Activated T-cell treated with anti-CD3 and anti-CD28 coated beads, Interleukin-2, amount 50 U/mL, for 24 hours (primary cell): ENCODE data around the gene PLPPR2.
A peak's percentile ranks its signal among the peaks of the same experiment; 100 is the strongest.
"Not testable (repeated sequence)": the region's sequence is repeated elsewhere in the genome, so short reads cannot be mapped to it uniquely, and the experiment has no call there.

Experiments used
- DNase-seq: peaks from one replicate; pipeline ENCODE4 v3.0.0-alpha.2; 2020
- H3K27ac Mint-ChIP-seq: 2 replicates; pipeline ENCODE4 v1.8.0; 2020; ENCODE audit warnings: mild to moderate bottlenecking, mixed read lengths
- H3K27me3 Mint-ChIP-seq: 2 replicates; pipeline ENCODE4 v1.8.0; 2020; ENCODE audit warnings: mixed read lengths
- H3K36me3 Mint-ChIP-seq: 2 replicates; pipeline ENCODE4 v1.8.0; 2020; ENCODE audit warnings: low read depth, mixed read lengths
- H3K4me1 Mint-ChIP-seq: 2 replicates; pipeline ENCODE4 v1.8.0; 2020; ENCODE audit warnings: low read depth, mixed read lengths
- H3K4me3 Mint-ChIP-seq: 2 replicates; pipeline ENCODE4 v1.8.0; 2020; ENCODE audit warnings: mild to moderate bottlenecking, moderate library complexity, mixed read lengths
- H3K9me3 Mint-ChIP-seq: 2 replicates; pipeline ENCODE4 v1.8.0; 2020; ENCODE audit warnings: mixed read lengths

The PLPPR2 gene

DNA sequence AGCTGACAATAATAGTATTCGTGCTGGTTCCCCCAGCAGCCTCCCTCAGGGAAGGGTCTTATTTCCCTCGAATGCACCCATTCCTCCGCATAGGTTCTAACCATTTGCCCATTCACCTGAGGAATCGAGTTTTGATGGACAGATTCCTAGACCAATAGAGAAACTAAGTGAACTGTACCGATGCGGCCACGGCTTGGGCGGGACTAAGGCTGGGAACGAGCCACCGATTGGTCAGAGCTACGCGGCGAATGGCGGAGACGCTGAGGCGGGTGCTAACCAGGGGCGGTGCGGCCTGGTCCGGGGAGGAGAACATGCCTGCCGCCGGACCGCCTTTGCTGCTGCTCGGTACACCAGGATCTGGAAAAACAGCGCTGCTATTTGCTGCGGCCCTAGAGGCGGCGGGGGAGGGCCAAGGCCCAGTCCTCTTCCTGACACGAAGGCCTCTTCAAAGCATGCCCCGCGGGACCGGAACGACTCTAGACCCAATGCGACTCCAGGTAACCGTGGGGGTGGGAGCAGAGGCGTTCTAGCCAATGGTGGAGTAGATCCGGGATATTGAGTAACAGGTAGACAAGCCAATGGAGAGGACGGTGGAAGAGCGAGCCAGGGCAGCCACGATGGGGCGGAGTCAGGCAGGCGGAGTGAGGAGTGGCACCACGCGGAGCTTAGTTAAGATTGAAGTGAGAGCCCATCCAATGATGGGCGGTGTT, 19.4 kb downstream of the PLPPR2 start, which contains the start of gene SWSAP1:
Gene SWSAP1, plus strand, starts transcription at position 234 of the 710 bp plus-strand sequence. Its CDS starts 15 bp downstream, at position 249.
- Mint-ChIP-seq H3K27me3 (no peaks in the 10 kb centered on the region), H3K36me3 (peaks cover 24% of the 10 kb centered on the region), H3K9me3 (no peaks in the 10 kb centered on the region), H3K4me3 (no peak within 1 kb of the TSS), H3K27ac (no peak within 1 kb of the TSS), H3K4me1 (peaks cover 26% of the 10 kb centered on the region)
- peak; percentile 98 for DNase-seq

DNA sequence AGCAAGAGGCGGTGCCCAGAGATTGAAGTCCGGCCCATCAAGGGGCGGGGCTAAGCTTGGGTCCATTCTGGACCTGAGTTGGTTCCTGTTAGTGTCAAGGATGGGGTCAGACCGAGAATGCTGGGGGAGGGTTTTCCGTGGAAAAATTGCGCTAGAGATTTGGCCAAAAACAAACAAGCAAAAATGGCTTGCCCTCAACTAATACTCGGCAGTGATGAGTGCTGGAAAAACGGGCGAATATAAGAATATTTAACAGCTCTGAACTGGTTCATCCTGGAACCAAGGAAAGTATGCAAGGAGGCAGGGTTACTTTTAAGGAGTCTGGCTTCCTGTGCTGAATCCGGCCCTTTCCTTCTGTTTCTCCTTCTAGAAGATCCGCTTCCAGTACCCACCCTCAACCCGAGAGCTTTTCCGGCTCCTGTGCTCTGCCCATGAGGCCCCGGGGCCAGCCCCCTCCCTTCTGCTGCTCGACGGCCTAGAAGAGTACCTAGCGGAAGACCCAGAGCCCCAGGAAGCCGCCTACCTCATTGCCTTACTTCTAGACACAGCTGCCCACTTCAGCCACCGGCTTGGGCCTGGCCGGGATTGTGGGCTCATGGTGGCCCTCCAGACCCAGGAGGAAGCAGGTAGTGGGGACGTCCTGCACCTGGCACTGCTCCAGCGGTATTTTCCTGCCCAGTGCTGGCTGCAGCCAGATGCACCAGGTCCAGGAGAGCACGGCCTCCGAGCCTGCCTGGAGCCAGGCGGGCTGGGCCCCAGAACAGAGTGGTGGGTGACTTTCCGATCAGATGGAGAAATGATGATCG, 20.1 kb downstream of the PLPPR2 start:
- no peaks in the 10 kb centered on the region for H3K9me3 Mint-ChIP-seq
- DNase-seq, result peak; percentile 74
- H3K27me3 Mint-ChIP-seq, result no peaks in the 10 kb centered on the region

DNA sequence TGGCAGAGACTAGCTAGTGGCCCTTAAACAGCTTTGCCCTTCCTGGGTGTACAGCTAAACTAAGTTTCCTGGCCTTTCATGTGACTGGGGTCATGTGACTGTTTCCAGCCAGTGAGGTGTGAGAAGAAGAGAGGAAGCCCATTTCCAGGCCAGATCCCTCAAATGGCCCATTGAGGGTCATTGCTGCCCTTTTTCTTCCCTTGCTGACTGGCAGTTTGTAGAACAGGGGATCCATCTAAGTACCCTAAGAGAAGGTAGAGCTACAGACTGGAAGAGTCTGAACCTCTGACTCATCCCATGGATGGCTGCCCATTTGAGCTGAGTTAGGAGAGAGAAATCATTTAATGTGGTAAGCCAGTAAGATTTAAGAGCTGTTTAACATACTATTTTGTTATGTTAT, 22.0 kb downstream of the PLPPR2 start:
- H3K36me3 Mint-ChIP-seq, result peaks cover 24% of the 10 kb centered on the region
- no peak for DNase-seq
- peaks cover 5% of the 10 kb centered on the region for H3K27me3 Mint-ChIP-seq
- peaks cover 45% of the 10 kb centered on the region for H3K4me1 Mint-ChIP-seq
- H3K9me3 Mint-ChIP-seq, result no peaks in the 10 kb centered on the region
- H3K4me3 Mint-ChIP-seq, result no peak overlapping the region
- peak overlapping the region; percentile 88 for H3K27ac Mint-ChIP-seq

More for the DNA sequence above, 20.1 kb downstream of the PLPPR2 start:
- peaks cover 32% of the 10 kb centered on the region for H3K4me1 Mint-ChIP-seq
- no peak overlapping the region for H3K4me3 Mint-ChIP-seq
- H3K36me3 Mint-ChIP-seq, result peaks cover 23% of the 10 kb centered on the region
- no peak overlapping the region for H3K27ac Mint-ChIP-seq

DNA sequence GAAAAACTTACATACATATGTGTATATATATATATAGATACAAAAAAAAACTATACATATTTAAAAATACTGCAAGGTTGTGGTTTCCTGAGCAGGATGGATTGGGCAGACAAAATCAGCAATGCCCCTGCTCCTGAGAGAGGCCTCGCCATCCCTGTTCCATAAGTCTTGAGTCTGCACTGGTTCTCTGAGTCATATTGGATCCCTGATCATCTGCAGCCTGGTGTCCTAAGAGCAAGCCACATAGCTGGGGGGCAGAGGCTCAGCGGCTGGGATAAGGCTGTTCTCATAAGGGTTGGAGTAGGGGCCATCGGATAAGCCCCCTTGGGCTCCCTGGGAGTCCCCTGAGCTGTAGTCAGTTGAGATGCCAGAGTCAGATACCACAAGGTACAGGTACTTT, 22.5 kb downstream of the PLPPR2 start:
- Mint-ChIP-seq H3K36me3 (peaks cover 24% of the 10 kb centered on the region), H3K9me3 (no peaks in the 10 kb centered on the region), H3K4me3 (no peak overlapping the region), H3K27me3 (peaks cover 8% of the 10 kb centered on the region), H3K4me1 (peaks cover 48% of the 10 kb centered on the region), H3K27ac (peak overlapping the region; percentile 31)
- no peak for DNase-seq

DNA sequence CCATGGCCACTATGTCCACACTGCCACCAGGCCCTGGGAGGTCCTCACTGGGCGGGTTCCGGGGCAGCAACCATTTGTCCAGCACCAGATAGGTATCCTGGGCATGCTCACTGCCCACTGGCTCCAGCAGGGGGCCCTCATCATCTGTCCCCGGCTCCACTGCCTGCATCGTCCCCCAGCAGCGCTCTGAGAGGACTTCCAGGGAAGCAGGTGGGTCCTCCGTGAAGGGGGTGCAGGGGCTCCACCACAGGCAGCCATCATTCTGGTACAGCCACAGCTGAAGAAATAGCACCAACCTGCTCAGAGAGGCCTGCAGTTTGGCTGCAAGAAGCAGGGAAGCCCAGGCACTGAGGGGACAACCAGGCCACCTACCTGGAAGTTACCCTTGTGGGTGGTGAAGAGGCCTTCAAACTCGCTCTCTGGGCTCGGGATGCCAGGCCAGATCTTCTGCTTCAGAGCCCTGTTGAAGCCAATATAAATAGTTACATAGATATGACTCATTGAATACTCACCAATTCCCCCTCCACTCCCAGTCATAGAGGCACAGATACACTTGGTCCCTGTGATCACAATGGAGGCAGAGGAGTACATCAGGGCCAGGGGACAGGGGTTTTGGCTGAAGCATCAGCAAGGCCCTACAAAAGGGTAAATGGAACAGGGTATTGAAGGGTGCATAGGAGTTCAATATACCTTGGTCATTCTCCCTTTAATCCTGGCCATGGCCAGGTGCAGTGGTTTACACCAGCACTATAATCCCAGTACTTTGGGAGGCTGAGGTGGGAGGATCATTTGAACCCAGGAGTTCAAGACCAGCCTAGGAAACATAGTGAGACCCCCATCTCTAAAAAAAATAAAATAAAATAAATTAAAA, 23.3 kb downstream of the PLPPR2 start:
- Mint-ChIP-seq H3K4me1 (peaks cover 47% of the 10 kb centered on the region), H3K36me3 (peaks cover 24% of the 10 kb centered on the region)

DNA sequence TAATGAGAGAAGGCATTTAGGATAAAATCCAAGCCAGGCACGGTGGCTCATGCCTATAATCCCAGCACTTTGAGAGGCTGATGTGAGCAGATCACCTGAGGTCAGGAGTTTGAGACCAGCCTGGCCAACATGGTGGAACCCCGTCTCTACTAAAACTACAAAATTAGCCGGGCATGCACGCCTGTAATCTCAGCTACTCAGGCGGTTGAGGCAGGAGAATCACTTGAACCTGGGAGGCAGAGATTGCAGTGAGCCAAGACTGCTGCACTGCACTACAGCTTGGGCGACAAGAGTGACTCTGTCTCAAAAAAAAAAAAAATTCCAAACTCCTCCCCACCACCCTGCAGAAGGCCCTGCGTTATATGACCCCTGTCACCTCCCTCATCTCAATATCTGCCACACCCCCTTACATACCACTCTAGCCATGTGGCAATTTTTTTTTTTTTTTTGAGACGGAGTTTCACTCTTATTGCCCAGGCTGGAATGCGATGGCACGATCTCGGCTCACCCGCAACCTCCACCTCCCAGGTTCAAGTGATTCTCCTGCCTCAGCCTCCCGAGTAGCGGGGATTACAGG, 24.1 kb downstream of the PLPPR2 start:
- H3K27me3 Mint-ChIP-seq, result peaks cover 16% of the 10 kb centered on the region
- peaks cover 47% of the 10 kb centered on the region for H3K4me1 Mint-ChIP-seq
- H3K36me3 Mint-ChIP-seq, result peaks cover 24% of the 10 kb centered on the region
- not testable (repeated sequence) for H3K4me3 Mint-ChIP-seq, DNase-seq, H3K9me3 Mint-ChIP-seq
- H3K27ac Mint-ChIP-seq, result peak overlapping the region; percentile 63

More for the DNA sequence above, 23.3 kb downstream of the PLPPR2 start:
- peak; percentile 37 for DNase-seq
- Mint-ChIP-seq H3K4me3 (no peak overlapping the region), H3K27ac (peak overlapping the region; percentile 72), H3K9me3 (no peaks in the 10 kb centered on the region), H3K27me3 (peaks cover 14% of the 10 kb centered on the region)

DNA sequence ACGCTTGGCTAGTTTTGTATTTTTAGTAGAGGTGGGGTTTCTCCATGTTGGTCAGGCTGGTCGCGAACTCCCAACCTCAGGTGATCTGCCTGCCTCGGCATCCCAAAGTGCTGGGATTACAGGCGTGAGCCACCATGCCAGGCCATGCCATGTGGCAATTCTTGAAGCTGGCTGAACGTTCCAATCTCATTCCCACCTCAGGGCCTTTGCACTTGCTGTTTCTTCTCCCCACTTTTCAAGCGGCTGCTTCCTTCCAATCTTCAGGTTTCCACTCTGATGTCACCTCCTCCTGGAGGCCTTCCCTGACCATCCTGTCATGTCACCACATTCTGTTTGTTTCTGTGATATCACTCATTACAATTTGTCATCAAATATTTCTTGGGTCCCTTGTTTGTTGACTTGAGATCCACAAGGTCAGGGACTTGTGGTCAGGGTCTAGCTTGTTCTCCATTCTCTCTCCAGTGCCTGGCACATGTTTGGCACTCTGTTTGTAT, 24.7 kb downstream of the PLPPR2 start:
- H3K4me1 Mint-ChIP-seq, result peaks cover 47% of the 10 kb centered on the region

DNA sequence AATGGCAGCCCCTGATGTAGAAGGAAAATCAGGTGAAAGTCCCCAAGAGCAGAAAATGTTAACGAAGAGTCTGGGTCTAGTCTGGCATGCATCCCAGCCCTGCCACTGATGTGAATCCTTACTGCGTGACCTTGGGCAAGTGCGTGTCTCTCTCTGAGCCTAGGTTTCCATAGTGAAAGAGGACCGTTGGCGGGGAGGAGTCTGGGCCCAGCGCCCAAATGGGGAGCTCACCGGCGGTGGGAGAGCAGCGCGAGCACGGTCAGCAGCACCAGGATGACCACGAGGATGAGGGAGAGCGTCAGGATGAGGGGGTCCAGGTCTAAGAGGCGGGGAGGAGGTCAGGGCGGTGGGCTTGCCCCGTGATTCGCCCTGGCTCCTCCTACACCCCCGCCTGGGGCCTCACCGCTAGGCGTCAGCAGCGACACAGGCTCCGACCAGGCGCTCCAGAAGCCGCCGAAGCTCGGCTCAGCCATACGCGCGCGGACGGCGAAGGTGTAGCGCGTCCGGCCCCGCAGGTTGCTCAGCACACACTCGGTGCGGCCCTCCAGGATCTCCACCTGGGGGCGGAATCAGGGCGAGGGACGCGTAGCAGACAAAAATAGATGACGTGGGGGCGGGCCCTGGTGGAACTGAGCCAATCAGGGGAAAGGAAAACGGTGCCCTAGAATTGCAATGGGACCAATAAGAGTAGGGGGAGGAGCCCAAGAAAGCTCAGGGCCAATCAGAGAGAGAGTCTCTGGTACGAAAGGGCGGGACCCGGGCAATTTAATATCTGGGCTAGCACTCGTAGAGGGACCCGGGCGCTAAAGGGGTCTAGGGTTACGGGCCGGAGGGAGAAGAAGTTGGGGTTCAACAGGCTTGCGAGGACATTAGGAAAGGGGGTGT, 25.7 kb downstream of the PLPPR2 start:
- H3K36me3 Mint-ChIP-seq, result peaks cover 24% of the 10 kb centered on the region
- H3K9me3 Mint-ChIP-seq, result no peaks in the 10 kb centered on the region
- peaks cover 47% of the 10 kb centered on the region for H3K4me1 Mint-ChIP-seq
- H3K27ac Mint-ChIP-seq, result peak overlapping the region; percentile 97
- peak overlapping the region; percentile 84 for H3K4me3 Mint-ChIP-seq
- H3K27me3 Mint-ChIP-seq, result peaks cover 20% of the 10 kb centered on the region
- peak; percentile 95 for DNase-seq

More for the DNA sequence above, 24.7 kb downstream of the PLPPR2 start:
- H3K27me3 Mint-ChIP-seq, result peaks cover 20% of the 10 kb centered on the region
- H3K27ac Mint-ChIP-seq, result peak overlapping the region; percentile 97
- H3K9me3 Mint-ChIP-seq, result no peaks in the 10 kb centered on the region
- H3K36me3 Mint-ChIP-seq, result peaks cover 24% of the 10 kb centered on the region
- peak overlapping the region; percentile 84 for H3K4me3 Mint-ChIP-seq
- DNase-seq, result no peak

DNA sequence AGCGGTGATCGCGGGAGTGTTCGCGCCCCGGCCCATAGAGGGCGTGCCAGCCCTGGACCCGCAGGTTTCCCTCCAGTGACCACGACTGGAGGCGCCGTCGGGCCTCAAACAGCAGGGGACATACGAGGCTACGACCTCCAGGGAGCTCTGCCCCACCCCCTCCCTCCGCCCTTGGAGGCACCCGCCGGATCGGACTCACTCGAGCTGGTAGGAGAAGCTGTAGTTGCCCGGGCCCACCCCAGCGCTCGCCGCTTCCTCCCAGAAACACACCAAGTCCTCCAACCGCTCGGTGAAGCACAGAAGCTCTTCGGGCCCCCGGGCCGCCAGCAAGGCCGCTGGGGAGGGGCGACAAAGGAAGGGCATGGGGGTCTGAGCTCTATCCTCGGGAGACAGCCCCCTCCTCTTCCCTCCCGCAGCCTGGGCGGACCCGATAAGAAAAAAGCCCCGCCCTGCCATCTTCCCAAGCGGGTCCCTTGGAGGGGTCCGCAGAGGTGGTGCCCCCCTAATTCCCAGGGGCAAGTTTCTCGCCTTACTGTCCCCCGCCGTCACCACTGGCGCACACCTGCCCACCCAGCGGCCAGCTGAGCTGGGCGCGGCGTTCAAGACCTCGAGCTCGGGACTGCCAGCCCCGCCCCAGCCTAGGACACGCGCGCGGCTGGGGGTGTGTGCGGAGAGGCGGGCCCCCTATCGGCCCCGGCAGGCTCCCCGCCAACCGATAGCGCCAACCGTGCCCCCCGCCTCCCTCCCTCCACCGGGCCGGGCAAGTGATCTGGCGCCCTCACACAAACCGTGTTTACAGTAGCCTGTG, 27.9 kb downstream of the PLPPR2 start:
- peaks cover 37% of the 10 kb centered on the region for H3K4me1 Mint-ChIP-seq
- H3K4me3 Mint-ChIP-seq, result peak overlapping the region; percentile 84
- peaks cover 10% of the 10 kb centered on the region for H3K36me3 Mint-ChIP-seq
- peak; percentile 63 for DNase-seq
- H3K9me3 Mint-ChIP-seq, result no peaks in the 10 kb centered on the region
- H3K27ac Mint-ChIP-seq, result peak overlapping the region; percentile 22
- peaks cover 20% of the 10 kb centered on the region for H3K27me3 Mint-ChIP-seq

DNA sequence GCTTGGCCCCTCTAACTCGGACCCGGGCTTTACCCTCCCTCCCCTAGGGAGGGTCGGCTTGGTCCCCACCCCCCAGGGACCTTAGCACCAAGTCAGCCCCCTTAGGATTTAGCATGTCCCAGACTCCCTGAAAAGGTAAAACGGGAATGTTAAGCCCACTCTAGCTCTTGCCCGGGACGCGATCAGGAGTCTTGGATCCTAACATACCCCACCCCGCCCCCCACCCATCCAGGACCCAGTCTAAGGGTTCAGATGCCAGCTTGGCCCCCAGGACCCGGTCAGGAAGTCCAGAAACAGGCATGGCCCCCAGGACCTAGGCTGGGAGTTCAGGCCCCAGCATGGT, 28.4 kb downstream of the PLPPR2 start:
- peaks cover 4% of the 10 kb centered on the region for H3K36me3 Mint-ChIP-seq
- no peak overlapping the region for H3K4me3 Mint-ChIP-seq
- peaks cover 20% of the 10 kb centered on the region for H3K27me3 Mint-ChIP-seq
- peaks cover 31% of the 10 kb centered on the region for H3K4me1 Mint-ChIP-seq
- no peaks in the 10 kb centered on the region for H3K9me3 Mint-ChIP-seq
- no peak for DNase-seq
- H3K27ac Mint-ChIP-seq, result no peak overlapping the region

DNA sequence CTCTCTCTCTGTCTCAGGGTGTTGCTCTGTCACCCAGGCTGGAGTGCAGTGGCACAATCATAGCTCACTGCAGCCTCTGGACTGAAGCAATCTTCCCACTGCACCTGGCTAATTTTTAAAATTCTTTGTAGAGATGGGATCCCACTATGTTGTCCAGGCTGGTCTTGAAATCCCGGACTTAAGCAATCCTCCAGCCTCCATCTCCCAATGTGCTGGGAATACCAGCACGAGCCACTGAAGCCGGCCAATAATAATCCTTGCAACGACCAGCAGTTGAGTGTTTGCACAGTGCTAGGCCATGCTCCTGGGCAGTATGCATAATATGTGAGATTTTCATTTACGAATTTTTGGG, 29.5 kb downstream of the PLPPR2 start:
- Mint-ChIP-seq H3K27me3 (peaks cover 20% of the 10 kb centered on the region), H3K9me3 (no peaks in the 10 kb centered on the region), H3K36me3 (peaks cover 4% of the 10 kb centered on the region), H3K4me1 (peaks cover 29% of the 10 kb centered on the region), H3K27ac (no peak overlapping the region), H3K4me3 (no peak overlapping the region)
- no peak for DNase-seq

DNA sequence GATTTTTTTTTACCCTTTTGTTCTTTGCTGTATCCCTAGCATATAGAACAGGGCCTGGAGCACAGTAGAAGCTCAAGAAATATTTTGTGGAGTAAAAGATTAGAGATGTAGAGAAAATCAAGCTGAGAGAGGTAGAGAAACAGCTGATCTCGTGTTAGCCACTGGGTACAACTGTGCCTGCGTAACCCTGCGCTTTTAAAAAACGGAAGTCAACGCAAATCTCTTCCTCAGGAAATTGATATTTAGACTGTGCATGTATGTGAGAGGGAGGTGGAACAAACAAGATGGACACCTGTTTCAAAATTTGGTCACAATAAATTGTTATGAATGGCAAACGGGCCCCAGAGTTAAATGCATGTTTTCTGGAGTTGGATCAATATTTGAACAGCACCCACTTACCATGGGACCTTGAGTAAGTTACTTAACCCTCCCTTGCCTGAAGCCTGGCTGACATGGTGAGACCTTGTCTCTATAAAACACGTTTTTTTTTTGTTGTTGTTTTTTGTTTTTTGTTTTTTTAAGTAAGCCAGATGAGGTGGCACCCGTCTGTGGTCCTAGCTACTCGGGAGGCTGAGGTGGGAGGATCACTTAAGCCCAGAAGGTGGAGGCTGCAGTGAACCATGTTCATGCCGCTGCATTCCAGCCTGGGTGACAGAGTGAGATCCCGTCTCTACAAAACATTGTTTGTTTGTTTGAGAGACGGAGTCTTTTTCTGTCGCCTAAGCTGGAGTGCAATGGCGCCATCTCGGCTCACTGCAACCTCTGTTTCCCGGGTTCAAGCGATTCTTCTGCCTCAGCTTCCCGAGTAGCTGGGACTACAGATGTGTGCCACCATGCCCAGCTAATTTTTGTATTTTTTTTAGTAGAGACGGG, 32.2 kb downstream of the PLPPR2 start:
- H3K4me3 Mint-ChIP-seq, result no peak overlapping the region
- no peaks in the 10 kb centered on the region for H3K36me3 Mint-ChIP-seq
- H3K27me3 Mint-ChIP-seq, result peaks cover 15% of the 10 kb centered on the region
- peaks cover 11% of the 10 kb centered on the region for H3K4me1 Mint-ChIP-seq
- H3K27ac Mint-ChIP-seq, result no peak overlapping the region
- no peak for DNase-seq
- peaks cover 2% of the 10 kb centered on the region for H3K9me3 Mint-ChIP-seq
